ENCODE measurements around the gene GGACT.

Gene GGACT

GRCh38 chr13:100491164-100491842, 97.3 kb downstream of the GGACT start:
- DNase-seq = no peak
- intact Hi-C loops (cut with DNase I) = no loop called here

- intact Hi-C loops (cut with DNase I) = no loop called here
These were observed 97.9 kb downstream of the GGACT start for GRCh38 chr13:100490692-100491091.

GRCh38 chr13:100485265-100485664, 103.3 kb downstream of the GGACT start:
- intact Hi-C loops (cut with DNase I) = no loop called here
- DNase-seq = no peak

More at GRCh38 chr13:100490692-100491091, 97.9 kb downstream of the GGACT start:
- no peak for DNase-seq

- intact Hi-C loops (cut with DNase I) = no loop called here
- DNase-seq = no peak
These were observed 103.9 kb downstream of the GGACT start for GRCh38 chr13:100484702-100485101.

- intact Hi-C loops (cut with DNase I) = no loop called here
- DNase-seq = no peak
These were observed 104.7 kb downstream of the GGACT start for GRCh38 chr13:100483841-100484381.

- DNase-seq = no peak
These were observed 105.5 kb downstream of the GGACT start for GRCh38 chr13:100483139-100483538.

GRCh38 chr13:100480676-100481075, 107.9 kb downstream of the GGACT start:
- DNase-seq = no peak
- intact Hi-C loops (cut with DNase I) = no loop called here

More at GRCh38 chr13:100483139-100483538, 105.5 kb downstream of the GGACT start:
- intact Hi-C loops (cut with DNase I) = no loop called here

Data from posterior cingulate gyrus (tissue), 11 donors.